GM23248 (cell line): ENCODE results near the gene ACACA.

Experiments used
- EZH2 ChIP-seq: fragments of 200-600 bp; sonication (generic); IDR thresholded peaks from 2 replicates; pipeline ENCODE4 v1.6.1; 2018; ENCODE audit warnings: antibody characterized with exemption, mild to moderate bottlenecking; ENCODE audit not compliant: insufficient read depth, poor library complexity, severe bottlenecking
- EZH2phosphoT487 ChIP-seq: fragments of 200-600 bp; sonication (generic); IDR thresholded peaks from 2 replicates; pipeline ENCODE4 v1.6.1; 2018; ENCODE audit warnings: antibody characterized with exemption, moderate library complexity, mild to moderate bottlenecking, low read depth; ENCODE audit not compliant: insufficient read depth

DNA sequence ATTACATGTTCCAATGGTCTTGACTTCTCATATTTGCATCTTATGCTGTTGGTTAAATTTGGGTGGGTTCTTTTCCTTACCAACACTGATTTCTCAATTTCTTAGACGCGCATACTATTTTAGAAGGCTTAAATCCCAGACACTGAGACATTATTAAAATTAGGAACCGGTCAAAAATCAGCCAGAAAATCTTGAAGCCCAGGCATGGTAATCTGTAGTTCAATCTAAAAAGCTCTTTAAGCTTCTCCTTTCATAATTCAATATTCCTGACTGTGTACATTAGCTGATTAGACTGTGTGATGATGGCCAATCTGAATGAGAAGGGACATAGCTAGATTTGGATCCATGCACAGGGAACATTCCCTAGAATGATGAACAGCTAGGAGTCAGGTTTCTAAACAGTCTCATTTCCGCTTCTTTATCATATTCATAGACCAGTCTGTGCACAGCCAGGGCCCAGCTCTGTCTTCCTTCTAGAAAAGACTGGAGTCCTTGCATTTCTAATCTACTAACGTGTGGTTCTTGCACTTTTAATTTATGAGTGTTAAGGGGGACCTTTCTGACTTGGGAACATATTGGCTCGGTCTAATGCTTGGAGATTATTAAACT is 268.6 kb downstream of the ACACA start:
- no peak for TF ChIP-seq EZH2
- TF ChIP-seq EZH2phosphoT487, result no peak
